Omental fat pad (tissue), 4 donors: Measurements from ENCODE around the gene MS4A15. TPM values are rescaled to one million over a fixed set of nuclear protein-coding genes. Genes with fewer than 3 reads are reported as not detected.

Experiments used
- ATAC-seq: fragments of 150-250 bp; one replicate; pipeline ENCODE4 v1.9.1; 2016; ENCODE audit warnings: mild to moderate bottlenecking, moderate library complexity; ENCODE audit not compliant: low FRiP score
- DNase-seq: peaks from one replicate; pipeline ENCODE4 v3.0.0-alpha.2; 2019; ENCODE audit warnings: low spot score
- CTCF ChIP-seq, 3 donors: fragments of 450-650 bp; IDR thresholded peaks; one replicate each; pipeline ENCODE4 v1.5.1; 2016 to 2017; ENCODE audit warnings: antibody characterized with exemption in 3 of 3, mild to moderate bottlenecking in 3 of 3, moderate library complexity in 2 of 3
- total RNA-seq, 4 donors: library from RNA; depleted of rRNA; stranded (reverse); fragments of >200 nt; gene quantifications; one replicate each; pipeline ENCODE4 v1.1.0, GENCODE V29; 2016

Gene MS4A15
- total RNA-seq, 4 donors from 2014 or later, result not detected

GRCh38 chr11:60775420-60775961 lies 18.8 kb downstream of the MS4A15 start:
- ATAC-seq (no peak), DNase-seq (peak; percentile 85)
- TF ChIP-seq CTCF (IDR thresholded peaks at IDR 0.05), result peak in 2 of 3 donors; percentile 45 to 62

- DNase-seq (no peak), ATAC-seq (no peak)
- TF ChIP-seq CTCF (IDR thresholded peaks at IDR 0.05), result no peak
Observed at GRCh38 chr11:60776167-60776566, 19.5 kb downstream of the MS4A15 start.

- TF ChIP-seq CTCF (IDR thresholded peaks at IDR 0.05), result no peak
- ATAC-seq (no peak), DNase-seq (no peak)
Observed at GRCh38 chr11:60777106-60777505, 20.4 kb downstream of the MS4A15 start.

- DNase-seq (no peak), ATAC-seq (no peak)
- no peak for TF ChIP-seq CTCF (IDR thresholded peaks at IDR 0.05)
Observed at GRCh38 chr11:60777572-60777971, 20.9 kb downstream of the MS4A15 start.

GRCh38 chr11:60780065-60780464 lies 23.4 kb downstream of the MS4A15 start:
- ATAC-seq (no peak), DNase-seq (no peak)
- no peak for TF ChIP-seq CTCF (IDR thresholded peaks at IDR 0.05)

GRCh38 chr11:60780774-60781173 lies 24.1 kb downstream of the MS4A15 start:
- ATAC-seq (no peak), DNase-seq (no peak)
- TF ChIP-seq CTCF (IDR thresholded peaks at IDR 0.05), result no peak

- no peak for TF ChIP-seq CTCF (IDR thresholded peaks at IDR 0.05)
- DNase-seq (no peak), ATAC-seq (no peak)
Observed at GRCh38 chr11:60781286-60781980, 24.8 kb downstream of the MS4A15 start.
